IMR-90 (cell line): Measurements from ENCODE around the gene RASL11A. TPM values are rescaled to one million over a fixed set of nuclear protein-coding genes. Genes with fewer than 3 reads are reported as not detected.

Experiments used
- ATAC-seq: fragments of 200-7000 bp; cut with Tn5 transposase; 2 replicates; pipeline ENCODE4 v1.9.1; 2020; ENCODE audit warnings: low read depth, mild to moderate bottlenecking, moderate library complexity
- BruUV-seq: library from RNA; stranded (reverse); fragments of 400-500 nt; replicated peaks from 2 replicates; lab custom pipeline; 2021; lab: Mats Ljungman, UMichigan
- CTCF ChIA-PET: fragments of 300-600 bp; formaldehyde crosslinking; extraction: SDS; loops from one replicate; lab custom pipeline; 2021; ENCODE audit warnings: antibody characterized with exemption; lab: Yijun Ruan, JAX
- POLR2A ChIA-PET: fragments of 300-600 bp; sonication (Branson Sonifier 250); formaldehyde crosslinking; loops from one replicate; lab custom pipeline; 2022; ENCODE audit warnings: antibody characterized with exemption; ENCODE audit not compliant: unreplicated experiment; lab: Charles Lee
- DNase-seq: peaks from one replicate; pipeline ENCODE4 v3.0.0; 2013
- H2AFZ ChIP-seq: replicated peaks from 2 replicates; pipeline ENCODE3; 2013; ENCODE audit warnings: low read length, mild to moderate bottlenecking; ENCODE audit not compliant: poor library complexity
- H2AK5ac ChIP-seq: 2 replicates; pipeline ENCODE4 v1.6.1; 2013; ENCODE audit warnings: low read depth, low read length, inconsistent platforms
- H2AK9ac ChIP-seq: replicated peaks from 2 replicates; pipeline ENCODE3; 2013; ENCODE audit warnings: mild to moderate bottlenecking, low read depth, low read length, moderate library complexity; ENCODE audit not compliant: poor library complexity
- H2BK120ac ChIP-seq: 2 replicates; pipeline ENCODE4 v1.6.1; 2013; ENCODE audit warnings: low read depth, low read length, inconsistent platforms
- H2BK15ac ChIP-seq: 3 replicates; pipeline ENCODE4 v1.6.1; 2013; ENCODE audit warnings: low read depth, low read length, inconsistent platforms
- H2BK20ac ChIP-seq: 2 replicates; pipeline ENCODE4 v1.6.1; 2013; ENCODE audit warnings: low read depth, mild to moderate bottlenecking, inconsistent platforms, low read length, moderate library complexity
- H2BK5ac ChIP-seq: 2 replicates; pipeline ENCODE4 v1.6.1; 2013; ENCODE audit warnings: mild to moderate bottlenecking, low read depth, low read length, inconsistent platforms; ENCODE audit not compliant: poor library complexity, severe bottlenecking
- H3K14ac ChIP-seq: replicated peaks from 2 replicates; pipeline ENCODE4 v1.6.1; 2013; ENCODE audit warnings: low read depth, low read length, inconsistent platforms
- H3K18ac ChIP-seq: 2 replicates; pipeline ENCODE4 v1.6.1; 2013; ENCODE audit warnings: low read depth, low read length, control low read depth
- H3K23ac ChIP-seq: 2 replicates; pipeline ENCODE4 v1.6.1; 2013; ENCODE audit warnings: low read depth, low read length, inconsistent platforms
- H3K27ac ChIP-seq: 2 replicates; pipeline ENCODE4 v1.5.1; 2013; ENCODE audit warnings: mild to moderate bottlenecking, control low read depth, low read length; ENCODE audit not compliant: insufficient read depth
- H3K27me3 ChIP-seq: 2 replicates; pipeline ENCODE4 v1.6.1; 2013; ENCODE audit warnings: low read length; ENCODE audit not compliant: control insufficient read depth, insufficient read depth
- H3K36me3 ChIP-seq: 2 replicates; pipeline ENCODE4 v1.6.1; 2013; ENCODE audit warnings: low read length, mixed read lengths; ENCODE audit not compliant: control insufficient read depth, insufficient read depth
- H3K4ac ChIP-seq: 2 replicates; pipeline ENCODE4 v1.6.1; 2013; ENCODE audit warnings: low read depth, low read length, inconsistent platforms
- H3K4me1 ChIP-seq: 2 replicates; pipeline ENCODE4 v1.6.1; 2013; ENCODE audit warnings: low read length, mixed read lengths; ENCODE audit not compliant: control insufficient read depth, insufficient read depth
- H3K4me2 ChIP-seq: 2 replicates; pipeline ENCODE4 v1.6.1; 2013; ENCODE audit warnings: low read depth, mild to moderate bottlenecking, control low read depth, low read length, moderate library complexity
- H3K4me3 ChIP-seq: 2 replicates; pipeline ENCODE4 v1.5.1; 2013; ENCODE audit warnings: low read depth, mild to moderate bottlenecking, control low read depth, low read length, moderate library complexity; ENCODE audit not compliant: insufficient read depth
- H3K56ac ChIP-seq: 2 replicates; pipeline ENCODE4 v1.6.1; 2013; ENCODE audit warnings: low read length, inconsistent platforms; ENCODE audit not compliant: insufficient read depth; ENCODE audit errors: extremely low read depth
- H3K79me1 ChIP-seq, 2 experiments: 2 replicates each; pipeline ENCODE4 v1.6.1; 2013; ENCODE audit warnings: low read length in 2 of 2, inconsistent platforms in 1 of 2, low read depth in 1 of 2
- H3K9ac ChIP-seq: 2 replicates; pipeline ENCODE4 v1.6.1; 2013; ENCODE audit warnings: low read depth, low read length, control low read depth
- H3K9me1 ChIP-seq: 2 replicates; pipeline ENCODE4 v1.6.1; 2013; ENCODE audit warnings: low read length, inconsistent platforms; ENCODE audit not compliant: insufficient read depth
- H3K9me3 ChIP-seq: 2 replicates; pipeline ENCODE4 v1.6.1; 2013; ENCODE audit warnings: low read length; ENCODE audit not compliant: control insufficient read depth, insufficient read depth
- H4K20me1 ChIP-seq: 2 replicates; pipeline ENCODE4 v1.6.1; 2013; ENCODE audit warnings: low read length, inconsistent platforms; ENCODE audit not compliant: insufficient read depth
- H4K5ac ChIP-seq: 2 replicates; pipeline ENCODE4 v1.6.1; 2013; ENCODE audit warnings: mild to moderate bottlenecking, low read depth, low read length, control low read depth
- H4K8ac ChIP-seq, 2 experiments: 2 replicates each; pipeline ENCODE4 v1.6.1; 2013; ENCODE audit warnings: low read depth in 2 of 2, low read length in 2 of 2, control low read depth in 1 of 2, inconsistent platforms in 1 of 2
- H4K91ac ChIP-seq: 2 replicates; pipeline ENCODE4 v1.6.1; 2013; ENCODE audit warnings: low read depth, low read length, inconsistent platforms; ENCODE audit not compliant: insufficient read depth
- BHLHE40 ChIP-seq: fragments of 150-350 bp; IDR thresholded peaks from 2 replicates; pipeline ENCODE4 v1.6.1; 2016; ENCODE audit warnings: mild to moderate bottlenecking, low read depth, low read length
- CEBPB ChIP-seq: IDR thresholded peaks from 2 replicates; pipeline ENCODE4 v1.6.1; 2012; ENCODE audit warnings: low read depth, low read length, improper control_type of control experiment
- CTCF ChIP-seq: conservative IDR thresholded peaks from 2 replicates; pipeline ENCODE4 v1.5.1; 2012; ENCODE audit warnings: mild to moderate bottlenecking, low read depth, low read length, improper control_type of control experiment
- FOS ChIP-seq: fragments of 150-350 bp; IDR thresholded peaks from 2 replicates; pipeline ENCODE4 v1.6.1; 2016; ENCODE audit warnings: low read depth, low read length
- MAFK ChIP-seq: IDR thresholded peaks from 2 replicates; pipeline ENCODE4 v1.6.1; 2012; ENCODE audit warnings: low read depth, low read length, improper control_type of control experiment
- MAZ ChIP-seq: IDR thresholded peaks from 2 replicates; pipeline ENCODE4 v1.6.1; 2012; ENCODE audit warnings: low read depth, mild to moderate bottlenecking, low read length, improper control_type of control experiment, moderate library complexity, borderline replicate concordance
- MXI1 ChIP-seq: IDR thresholded peaks from 2 replicates; pipeline ENCODE4 v1.6.1; 2012; ENCODE audit warnings: low read depth, mild to moderate bottlenecking, low read length, moderate library complexity, borderline replicate concordance
- POLR2A ChIP-seq: IDR thresholded peaks from 2 replicates; pipeline ENCODE4 v1.6.1; 2012; ENCODE audit warnings: mild to moderate bottlenecking, low read depth, low read length
- RAD21 ChIP-seq: IDR thresholded peaks from 2 replicates; pipeline ENCODE4 v1.6.1; 2012; ENCODE audit warnings: low read length, improper control_type of control experiment
- RCOR1 ChIP-seq: IDR thresholded peaks from 2 replicates; pipeline ENCODE4 v1.6.1; 2012; ENCODE audit warnings: mild to moderate bottlenecking, low read length, improper control_type of control experiment; ENCODE audit not compliant: insufficient replicate concordance
- RFX5 ChIP-seq: IDR thresholded peaks from 2 replicates; pipeline ENCODE4 v1.8.0; 2012; ENCODE audit warnings: low read depth, mild to moderate bottlenecking, low read length, moderate library complexity
- dilution Hi-C: fragments of 300-500 bp; cut with HindIII; formaldehyde crosslinking; loops from one replicate; pipeline ENCODE4 v1.14.3; 2018; ENCODE audit warnings: low sequenced_read_pairs; ENCODE audit not compliant: unreplicated experiment
- in situ Hi-C: fragments of 300-500 bp; cut with MboI; formaldehyde crosslinking; loops from 3 replicates; pipeline ENCODE4 v1.14.3; 2019; ENCODE audit warnings: low sequenced_read_pairs, inconsistent platforms, mixed read lengths
- intact Hi-C: fragments of 100-400 bp; cut with micrococcal nuclease; formaldehyde crosslinking; loops from 2 replicates; pipeline ENCODE4 v1.10.0; 2022
- polyA plus RNA-seq, 3 experiments: library from polyadenylated mRNA; depleted of rRNA; stranded (reverse); fragments of >200 nt; gene quantifications; 2 replicates each; pipeline ENCODE4 v1.2.3, GENCODE V29; 2012; ENCODE audit warnings: low replicate concordance in 1 of 3
- total RNA-seq: library from RNA; depleted of rRNA; stranded (reverse); fragments of >200 nt; gene quantifications from 2 replicates; pipeline ENCODE4 v1.2.3, GENCODE V29; 2012
- TF ChIP-seq, protein P1 (sequence below): fragments of 150-350 bp; IDR thresholded peaks from 2 replicates; pipeline ENCODE4 v1.6.1; 2016; ENCODE audit warnings: low read depth, mild to moderate bottlenecking, low read length, moderate library complexity, borderline replicate concordance

The RASL11A gene
- total and polyA plus RNA-seq, 2 of the 4 experiments (the other 2 are of a cell fraction) = 10.4 to 18.5 TPM

GRCh38 chr13:27252467-27252866 lies 18.2 kb upstream of the RASL11A start:
- intact Hi-C loops = loop anchor here (1.0 kb wide), 1 partner anchor 102 kb away; no protein-coding TSS in a partner anchor
- no peaks in the 10 kb centered on the region for H3K9me3 ChIP-seq
- H3K27me3 ChIP-seq = no peaks in the 10 kb centered on the region
- H3K14ac ChIP-seq = peak overlapping the region; percentile 96
- H3K79me1 ChIP-seq = peaks cover 3 to 40% of the 10 kb centered on the region in 2 experiments; a peak in 3 of 4 replicates
- H3K4me3 ChIP-seq = peak overlapping the region; percentile 71
- H3K18ac ChIP-seq = peak overlapping the region; percentile 78; the same call in 1 of the 2 replicates
- peak overlapping the region; percentile 93 for H3K9ac ChIP-seq
- peaks cover 20% of the 10 kb centered on the region for H3K36me3 ChIP-seq
- peak overlapping the region; percentile 86 for H3K23ac ChIP-seq
- H4K20me1 ChIP-seq = peaks cover 43% of the 10 kb centered on the region; the same call in 1 of the 2 replicates
- no peak overlapping the region for H2BK120ac ChIP-seq
- H2AK5ac ChIP-seq = peak overlapping the region; percentile 93
- 0 out of 2 replicates have a peak overlapping the region, but pooled peaks have one; percentile 96 for H4K91ac ChIP-seq
- H2BK20ac ChIP-seq = no peak overlapping the region
- H3K4ac ChIP-seq = peak overlapping the region; percentile 91; the same call in 1 of the 2 replicates
- ChIA-PET POLR2A (no interaction called here), CTCF (interaction anchor here (0.9 kb wide), 1 partner anchor 110 kb away, joined by 3 read pairs; no protein-coding TSS in a partner anchor)
- H3K56ac ChIP-seq = peak overlapping the region; percentile 99
- peak overlapping the region; percentile 15; the same call in 1 of the 2 replicates for H4K5ac ChIP-seq
- dilution Hi-C loops = no loop called here
- peak overlapping the region; percentile 88 for H3K27ac ChIP-seq
- peak overlapping the region; percentile 98 for H3K4me2 ChIP-seq
- DNase-seq (no peak), ATAC-seq (no peak)
- in situ Hi-C loops = no loop called here
- no peaks in the 10 kb centered on the region; the same call in 1 of the 2 replicates for H3K4me1 ChIP-seq
- no peak overlapping the region for H2BK15ac ChIP-seq
- TF ChIP-seq RCOR1 (no peak), MAZ (no peak), MAFK (no peak), FOS (no peak), CEBPB (no peak), RAD21 (no peak), POLR2A (no peak), BHLHE40 (no peak), RFX5 (no peak), MXI1 (no peak), CTCF (no peak)
- TF ChIP-seq, protein P1, sequence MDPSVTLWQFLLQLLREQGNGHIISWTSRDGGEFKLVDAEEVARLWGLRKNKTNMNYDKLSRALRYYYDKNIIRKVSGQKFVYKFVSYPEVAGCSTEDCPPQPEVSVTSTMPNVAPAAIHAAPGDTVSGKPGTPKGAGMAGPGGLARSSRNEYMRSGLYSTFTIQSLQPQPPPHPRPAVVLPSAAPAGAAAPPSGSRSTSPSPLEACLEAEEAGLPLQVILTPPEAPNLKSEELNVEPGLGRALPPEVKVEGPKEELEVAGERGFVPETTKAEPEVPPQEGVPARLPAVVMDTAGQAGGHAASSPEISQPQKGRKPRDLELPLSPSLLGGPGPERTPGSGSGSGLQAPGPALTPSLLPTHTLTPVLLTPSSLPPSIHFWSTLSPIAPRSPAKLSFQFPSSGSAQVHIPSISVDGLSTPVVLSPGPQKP = no peak
- 0 out of 2 replicates have a peak, but pooled peaks cover 3% of the 10 kb centered on the region for H3K9me1 ChIP-seq
- H4K8ac ChIP-seq = peak overlapping the region; percentile 89 to 95
- peak overlapping the region; percentile 82 for H2BK5ac ChIP-seq
- H2AFZ ChIP-seq = no peak overlapping the region
- BruUV-seq = no TSS peak
- no peak overlapping the region for H2AK9ac ChIP-seq
